Measurements from ENCODE around the gene BCAS3. TPM values are rescaled to one million over a fixed set of nuclear protein-coding genes. Genes with fewer than 3 reads are reported as not detected.

Gene BCAS3
- total RNA-seq, 2 experiments from 2014 or later: 13.4 to 14.5 TPM

- no peaks in the 10 kb centered on the region for H3K79me2 ChIP-seq (ENCODE audit: insufficient read depth, low read depth, low read length)
- H3K4me1 ChIP-seq (ENCODE audit: insufficient read depth, low read length, poor library complexity, severe bottlenecking): peaks cover 20% of the 10 kb centered on the region
- no peak overlapping the region for H2AFZ ChIP-seq (ENCODE audit: low read length)
- no peak for TF ChIP-seq CTCF (conservative IDR thresholded peaks at IDR 0.05; ENCODE audit: low read length)
- TF ChIP-seq EZH2phosphoT487 (IDR thresholded peaks at IDR 0.05; ENCODE audit: borderline replicate concordance, low read depth, low read length): no peak
- POLR2A ChIA-PET: interaction anchor here (0.6 to 0.8 kb wide), 2 partner anchors 105 to 160 kb away, joined by 3 read pairs; no protein-coding TSS in a partner anchor
- no peaks in the 10 kb centered on the region for H3K36me3 ChIP-seq (ENCODE audit: insufficient read depth, low read length)
- no peak overlapping the region for H3K4me2 ChIP-seq (ENCODE audit: low read length)
- no TSS peak for BruUV-seq (replicated peaks)
- no peaks in the 10 kb centered on the region for H3K9me3 ChIP-seq (ENCODE audit: low read length)
- H3K27ac ChIP-seq (ENCODE audit: low read depth, low read length, poor library complexity, severe bottlenecking): no peak overlapping the region
- no peaks in the 10 kb centered on the region for H3K9me2 ChIP-seq (ENCODE audit: insufficient read depth, low read length)
- no peak for DNase-seq (ENCODE audit: low spot score)
- CTCF ChIA-PET (ENCODE audit: unreplicated experiment): no interaction called here
- intact Hi-C loops (cut with micrococcal nuclease; ENCODE audit: unreplicated experiment): loop anchor here (5.0 kb wide), 1 partner anchor 653 kb away; the partner anchor contains the start of gene MED13
- no peaks in the 10 kb centered on the region for H4K20me1 ChIP-seq (ENCODE audit: insufficient read depth, low read length)
- no peak overlapping the region for H3K4me3 ChIP-seq (ENCODE audit: low read depth, low read length, poor library complexity, severe bottlenecking)
These were observed 736.7 kb downstream of the BCAS3 start for GRCh38 chr17:61414141-61414935.

GRCh38 chr17:61414936-61415251 is 737.2 kb downstream of the BCAS3 start:
- ChIA-PET CTCF (ENCODE audit: unreplicated experiment) (no interaction called here), POLR2A (interaction anchor here (0.6 kb wide), 1 partner anchor 105 kb away, joined by 3 read pairs; no protein-coding TSS in a partner anchor)
- no peak overlapping the region for H3K4me2 ChIP-seq (ENCODE audit: low read length)
- H3K79me2 ChIP-seq (ENCODE audit: insufficient read depth, low read depth, low read length): no peaks in the 10 kb centered on the region
- no peaks in the 10 kb centered on the region for H4K20me1 ChIP-seq (ENCODE audit: insufficient read depth, low read length)
- peaks cover 20% of the 10 kb centered on the region for H3K4me1 ChIP-seq (ENCODE audit: insufficient read depth, low read length, poor library complexity, severe bottlenecking)
- TF ChIP-seq EZH2phosphoT487 (IDR thresholded peaks at IDR 0.05; ENCODE audit: borderline replicate concordance, low read depth, low read length) (no peak), CTCF (conservative IDR thresholded peaks at IDR 0.05; ENCODE audit: low read length) (no peak)
- BruUV-seq (replicated peaks): no TSS peak
- H2AFZ ChIP-seq (ENCODE audit: low read length): no peak overlapping the region
- intact Hi-C loops (cut with micrococcal nuclease; ENCODE audit: unreplicated experiment): loop anchor here (5.0 kb wide), 1 partner anchor 652 kb away; the partner anchor contains the start of gene MED13
- H3K9me3 ChIP-seq (ENCODE audit: low read length): no peaks in the 10 kb centered on the region
- H3K4me3 ChIP-seq (ENCODE audit: low read depth, low read length, poor library complexity, severe bottlenecking): no peak overlapping the region
- H3K36me3 ChIP-seq (ENCODE audit: insufficient read depth, low read length): no peaks in the 10 kb centered on the region
- no peak overlapping the region for H3K27ac ChIP-seq (ENCODE audit: low read depth, low read length, poor library complexity, severe bottlenecking)
- DNase-seq (ENCODE audit: low spot score): no peak
- no peaks in the 10 kb centered on the region for H3K9me2 ChIP-seq (ENCODE audit: insufficient read depth, low read length)
